GM21723 (cell line): Measurements from ENCODE around the gene MRPL55.

Experiments
- ATAC-seq: cut with Tn5 transposase; IDR thresholded peaks from one replicate; pipeline ENCODE4 v1.9.1; 2021; ENCODE audit warnings: mild to moderate bottlenecking, moderate library complexity; ENCODE audit not compliant: unreplicated experiment

Gene MRPL55

DNA sequence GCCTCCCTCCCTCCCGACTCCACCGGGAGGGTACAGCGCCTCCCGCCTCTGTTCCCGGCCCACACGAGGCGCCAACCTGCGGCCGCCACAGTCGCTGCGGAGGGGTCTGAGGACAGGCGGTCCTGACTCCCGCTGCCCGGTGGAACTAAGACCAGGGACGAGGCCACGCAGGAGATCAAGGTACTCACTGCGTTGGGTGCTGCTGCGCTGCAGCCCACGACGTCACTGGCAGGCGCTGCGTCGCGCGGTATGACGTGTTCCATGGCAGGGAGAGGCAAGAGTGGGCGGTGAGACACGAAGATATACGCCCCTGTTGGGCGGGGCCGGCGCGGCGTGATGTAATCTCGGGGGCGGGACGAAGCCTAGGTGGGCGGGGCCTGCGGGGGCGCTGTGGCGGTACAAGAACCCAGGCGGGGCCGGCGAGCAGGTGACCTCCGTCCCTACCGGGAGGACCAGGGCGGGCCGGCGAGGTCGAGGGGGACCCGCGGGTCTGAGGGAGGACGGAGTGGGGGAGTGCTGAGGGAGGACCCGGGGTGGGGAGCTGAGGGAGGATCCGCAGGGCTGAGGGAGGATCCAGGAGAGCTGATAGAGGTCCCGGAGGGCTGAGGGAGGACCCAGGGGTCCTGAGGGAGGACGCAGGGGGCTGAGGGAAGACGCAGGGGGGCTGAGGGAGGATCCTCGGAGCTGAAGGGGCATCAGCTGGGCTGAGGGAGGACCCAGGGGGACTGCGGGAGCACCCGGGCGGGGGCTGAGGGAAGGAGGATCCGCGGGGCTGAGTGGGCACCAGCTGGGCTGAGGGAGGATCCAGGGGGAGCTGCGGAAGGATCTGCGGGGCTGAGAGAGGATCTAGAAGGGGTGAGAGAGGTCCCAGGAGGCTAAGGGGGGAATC, at the start of gene MRPL55:
Gene MRPL55 (minus strand): TSS at position 227 of the 889 bp plus-strand sequence. CDS start 1,039 bp downstream, outside the sequence.
- peak; percentile 87 for ATAC-seq

DNA sequence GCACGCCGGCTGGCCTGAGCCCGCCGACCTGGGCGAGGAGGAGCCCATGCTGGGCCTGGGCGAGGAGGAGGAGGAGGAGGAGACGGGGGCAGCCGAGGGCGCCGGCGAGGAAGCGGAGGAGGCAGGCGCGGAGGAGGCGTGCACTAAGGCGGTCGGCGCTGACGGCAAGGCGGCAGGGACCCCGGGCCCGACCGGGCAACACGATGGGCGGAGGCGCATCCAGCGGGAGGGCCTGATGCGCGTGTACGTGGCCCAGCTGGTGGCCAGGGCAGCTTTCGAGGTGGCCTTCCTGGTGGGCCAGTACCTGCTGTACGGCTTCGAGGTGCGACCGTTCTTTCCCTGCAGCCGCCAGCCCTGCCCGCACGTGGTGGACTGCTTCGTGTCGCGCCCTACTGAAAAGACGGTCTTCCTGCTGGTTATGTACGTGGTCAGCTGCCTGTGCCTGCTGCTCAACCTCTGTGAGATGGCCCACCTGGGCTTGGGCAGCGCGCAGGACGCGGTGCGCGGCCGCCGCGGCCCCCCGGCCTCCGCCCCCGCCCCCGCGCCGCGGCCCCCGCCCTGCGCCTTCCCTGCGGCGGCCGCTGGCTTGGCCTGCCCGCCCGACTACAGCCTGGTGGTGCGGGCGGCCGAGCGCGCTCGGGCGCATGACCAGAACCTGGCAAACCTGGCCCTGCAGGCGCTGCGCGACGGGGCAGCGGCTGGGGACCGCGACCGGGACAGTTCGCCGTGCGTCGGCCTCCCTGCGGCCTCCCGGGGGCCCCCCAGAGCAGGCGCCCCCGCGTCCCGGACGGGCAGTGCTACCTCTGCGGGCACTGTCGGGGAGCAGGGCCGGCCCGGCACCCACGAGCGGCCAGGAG, 49.3 kb upstream of the MRPL55 start:
- no peak for ATAC-seq

DNA sequence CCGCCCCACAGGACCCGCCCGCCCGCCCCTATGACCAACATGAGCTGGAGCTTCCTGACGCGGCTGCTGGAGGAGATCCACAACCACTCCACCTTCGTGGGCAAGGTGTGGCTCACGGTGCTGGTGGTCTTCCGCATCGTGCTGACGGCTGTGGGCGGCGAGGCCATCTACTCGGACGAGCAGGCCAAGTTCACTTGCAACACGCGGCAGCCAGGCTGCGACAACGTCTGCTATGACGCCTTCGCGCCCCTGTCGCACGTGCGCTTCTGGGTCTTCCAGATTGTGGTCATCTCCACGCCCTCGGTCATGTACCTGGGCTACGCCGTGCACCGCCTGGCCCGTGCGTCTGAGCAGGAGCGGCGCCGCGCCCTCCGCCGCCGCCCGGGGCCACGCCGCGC, 48.6 kb upstream of the MRPL55 start:
- no peak for ATAC-seq

DNA sequence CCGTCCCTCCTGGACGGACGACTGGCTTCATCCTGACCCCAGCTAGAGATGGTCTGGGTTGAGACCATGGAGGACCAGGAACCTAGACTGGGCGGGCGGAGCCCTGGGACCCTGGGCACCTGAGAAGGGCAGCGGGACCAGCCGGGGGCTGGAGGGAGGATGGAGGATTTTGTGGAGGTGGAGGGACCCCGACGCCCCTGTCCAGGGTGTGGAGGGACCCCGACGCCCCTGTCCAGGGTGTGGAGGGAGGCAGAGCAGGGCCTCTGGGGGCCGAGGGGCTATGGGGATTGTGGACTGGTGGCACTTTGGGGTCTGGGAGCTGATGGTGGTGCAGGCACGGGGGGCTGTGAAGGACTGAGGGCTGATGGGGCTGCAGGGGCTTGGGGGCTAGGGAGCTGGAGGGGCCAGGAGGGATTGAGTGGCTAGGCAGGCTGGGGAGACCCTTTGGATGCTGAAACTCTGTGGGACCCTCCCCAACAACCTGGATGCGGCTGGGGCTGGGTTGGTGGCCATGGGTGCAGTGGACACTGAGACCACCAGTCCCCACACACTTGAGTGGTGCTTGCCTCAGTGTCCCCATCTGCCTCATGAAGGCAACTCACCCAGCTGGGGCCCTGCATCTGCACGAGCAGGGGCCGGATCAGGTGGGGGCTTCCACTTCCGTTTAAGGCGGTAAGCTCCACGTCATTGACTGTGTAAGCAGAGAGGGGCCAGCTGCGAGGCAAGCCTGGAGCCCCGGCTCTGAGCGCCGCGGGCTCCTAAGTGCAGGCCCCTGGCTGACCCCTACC, 48.0 kb upstream of the MRPL55 start:
- ATAC-seq: no peak

DNA sequence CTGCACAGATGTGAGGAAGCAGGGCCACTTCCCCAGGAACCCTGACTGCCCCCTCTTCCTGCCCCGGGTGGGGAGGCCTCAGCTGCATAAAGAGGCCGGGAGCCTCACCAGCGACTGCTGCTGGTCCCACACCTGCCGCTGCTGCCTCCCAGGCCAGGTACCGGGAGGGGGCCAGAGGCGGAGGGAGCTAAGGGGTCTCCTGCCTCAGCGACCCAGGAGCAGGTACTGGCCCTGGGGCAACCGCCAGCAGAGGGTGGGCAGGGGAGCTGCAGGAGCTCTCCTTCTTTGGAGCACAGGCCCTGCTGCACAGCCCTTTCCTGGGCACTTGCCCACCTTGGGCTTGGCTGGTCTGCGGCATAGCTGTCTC, 47.4 kb upstream of the MRPL55 start:
- ATAC-seq: no peak

DNA sequence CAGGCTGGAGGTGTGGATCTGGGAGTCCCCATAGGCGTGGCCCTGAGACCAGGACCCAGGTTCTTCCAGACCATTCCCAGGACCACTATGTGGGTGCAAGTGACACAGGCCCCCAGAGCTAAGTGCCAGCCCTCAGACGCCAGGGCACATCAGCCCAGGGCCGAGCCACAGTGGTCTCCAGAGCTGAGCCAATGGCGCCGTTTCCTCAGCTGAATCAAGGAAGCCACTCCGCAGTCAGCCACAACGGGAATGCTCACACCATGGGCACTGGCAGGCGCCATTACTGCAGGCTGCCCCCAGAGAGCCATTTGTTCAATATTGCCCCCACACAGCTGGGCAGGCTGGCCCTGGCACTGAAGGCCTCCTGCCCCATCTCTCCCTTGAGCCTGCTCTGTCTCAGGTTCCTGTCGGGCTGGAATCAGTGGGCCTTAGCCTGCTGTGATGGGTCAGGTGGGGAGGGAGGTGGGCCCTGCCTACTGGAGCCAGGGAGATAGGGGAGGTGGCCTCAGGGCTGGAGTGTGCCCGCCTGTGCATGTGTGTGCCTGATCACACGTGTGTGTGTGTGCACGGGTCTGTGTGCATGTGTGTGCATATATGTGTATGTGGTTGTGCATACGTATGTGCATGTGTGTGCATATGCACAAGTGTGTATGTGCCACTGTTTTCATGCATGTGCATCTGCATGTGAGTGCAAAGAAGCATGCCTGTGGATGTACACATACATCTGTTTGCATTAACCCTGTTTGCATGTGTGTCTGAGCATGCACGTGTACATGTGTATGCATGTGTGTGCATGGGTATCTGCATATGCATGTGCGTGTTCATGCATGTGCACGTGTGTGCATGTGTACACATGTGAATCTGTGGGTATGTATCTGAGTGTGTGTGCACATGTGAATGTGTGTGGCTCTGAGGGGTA, 46.8 kb upstream of the MRPL55 start:
- no peak for ATAC-seq

DNA sequence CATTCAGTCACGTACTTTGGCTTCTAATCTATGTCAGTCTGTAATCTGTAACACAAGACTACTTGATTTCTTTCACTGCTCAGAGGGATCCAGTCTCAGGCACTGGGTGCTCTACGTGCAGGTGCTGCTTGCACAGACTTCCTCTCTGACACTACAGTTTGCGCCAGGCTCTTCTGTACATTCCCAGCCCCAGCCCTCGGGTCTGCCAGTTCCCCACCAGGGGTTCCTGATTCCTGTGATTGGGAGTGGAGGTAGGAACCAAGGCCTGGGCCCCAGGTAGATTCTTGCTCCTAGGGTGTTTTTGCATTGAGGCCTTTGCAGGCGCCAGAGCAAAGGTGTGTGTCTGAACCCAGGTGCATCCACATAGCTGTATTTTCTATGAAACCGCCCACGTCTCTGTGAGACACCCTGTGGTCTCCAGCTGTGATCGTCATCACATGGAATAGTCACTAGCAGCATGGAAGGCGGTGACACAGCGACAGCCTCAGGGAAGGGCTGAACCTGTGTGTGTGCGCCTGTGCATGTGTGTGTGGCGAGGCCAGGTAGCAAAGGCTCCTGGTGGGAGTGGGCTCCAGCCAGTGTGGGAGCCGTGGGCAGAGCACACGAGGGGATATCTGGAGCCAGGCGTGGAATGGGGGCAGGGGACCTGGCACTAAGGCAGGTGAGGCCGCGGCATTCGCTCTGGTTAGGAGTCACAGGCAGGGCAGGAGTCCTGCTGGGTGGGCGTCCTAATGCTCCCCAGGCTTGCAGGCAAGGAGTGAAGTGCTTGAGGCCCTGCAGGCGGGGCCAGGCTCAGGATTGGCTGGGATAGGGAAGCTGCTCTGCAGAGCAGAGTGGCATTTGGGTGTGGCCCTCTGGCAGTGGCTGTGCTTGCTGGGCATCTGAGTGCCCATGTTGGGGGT, 45.8 kb upstream of the MRPL55 start:
- ATAC-seq: no peak

DNA sequence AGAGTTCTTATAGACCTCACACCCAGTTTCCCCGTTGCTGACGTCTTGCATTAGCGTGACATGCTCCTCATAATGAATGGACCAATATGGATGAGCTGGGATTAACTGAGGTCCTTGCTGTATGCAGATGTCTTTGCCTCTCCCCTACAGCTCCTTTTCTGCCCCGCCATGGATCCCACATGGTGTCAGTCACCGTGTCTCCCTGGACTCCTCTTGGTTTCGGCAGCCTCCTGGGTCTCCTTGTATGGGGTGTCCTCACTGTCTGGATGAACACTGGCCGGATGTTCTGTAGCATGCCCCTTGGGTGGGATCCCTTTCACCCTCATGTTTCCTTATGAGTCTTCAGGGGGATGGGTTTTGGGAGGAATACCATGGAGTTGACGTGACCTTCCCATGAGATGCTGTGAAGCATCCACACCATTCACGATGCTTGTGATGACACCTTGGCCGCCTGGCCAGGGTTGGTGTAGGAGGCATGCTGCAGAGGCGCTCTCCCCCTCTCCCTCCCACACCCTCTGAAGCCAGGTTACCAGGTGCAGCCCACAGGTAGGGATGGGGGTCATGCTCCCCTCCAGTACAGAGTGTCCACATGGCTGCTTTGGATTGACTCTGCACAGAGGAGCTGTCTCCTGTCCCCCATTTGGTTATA, 45.0 kb upstream of the MRPL55 start:
- ATAC-seq: no peak

DNA sequence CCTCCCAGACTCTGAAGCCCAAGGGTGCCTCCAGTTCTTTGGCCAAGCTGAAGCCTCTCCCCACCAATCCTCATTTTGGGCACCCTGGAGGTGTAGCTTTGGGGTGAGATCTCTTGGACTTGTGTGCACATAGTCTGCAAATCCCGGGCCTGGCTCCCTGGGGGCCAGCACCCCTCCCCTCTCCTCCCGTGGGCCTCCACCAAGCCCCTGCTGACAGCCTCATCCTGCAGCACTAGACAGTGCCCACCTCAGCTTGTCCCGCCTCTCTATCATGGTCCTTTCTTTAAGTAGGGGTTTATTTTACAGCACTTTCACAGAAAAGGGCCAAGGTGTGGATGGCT, 43.8 kb upstream of the MRPL55 start:
- no peak for ATAC-seq

DNA sequence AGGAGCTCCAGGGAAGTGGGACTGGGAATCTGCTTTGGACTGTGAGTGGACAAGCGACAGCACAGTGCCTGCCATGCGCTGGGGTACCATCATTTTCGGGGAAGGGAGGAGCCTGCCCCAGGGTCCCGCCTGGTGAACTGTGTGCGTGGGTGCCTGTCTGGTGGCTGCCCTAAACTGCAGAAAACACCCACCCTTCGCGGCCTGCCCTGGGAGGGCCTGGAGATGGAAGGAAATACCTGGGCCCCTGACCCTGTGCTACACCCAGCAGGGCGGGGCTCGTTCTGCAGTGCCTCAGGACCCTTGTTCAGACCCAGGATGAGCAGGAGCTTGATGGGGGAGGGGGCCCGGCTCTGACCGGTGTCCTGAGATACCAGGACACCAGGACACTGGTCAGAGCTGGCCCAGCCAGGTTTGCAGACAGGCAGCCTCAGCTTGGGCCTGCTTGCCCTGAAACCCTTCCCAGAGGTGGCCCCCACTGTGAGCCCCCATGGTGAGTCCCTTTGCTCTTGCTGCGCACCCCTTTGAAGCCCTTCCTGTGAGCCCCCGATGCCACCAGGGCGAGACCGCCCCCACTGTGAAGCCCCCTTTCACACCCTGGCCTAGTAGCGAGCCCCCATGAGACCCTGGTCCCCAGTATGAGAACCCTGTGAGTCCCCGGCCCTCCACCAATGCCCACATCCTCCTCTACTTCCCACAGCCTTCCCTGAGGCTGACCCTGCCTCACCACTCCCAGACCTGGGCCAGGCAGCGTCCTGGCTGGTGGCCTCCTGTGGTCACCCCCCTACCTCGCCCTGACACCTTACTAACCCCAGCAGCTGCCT, 43.2 kb upstream of the MRPL55 start:
- no peak for ATAC-seq

DNA sequence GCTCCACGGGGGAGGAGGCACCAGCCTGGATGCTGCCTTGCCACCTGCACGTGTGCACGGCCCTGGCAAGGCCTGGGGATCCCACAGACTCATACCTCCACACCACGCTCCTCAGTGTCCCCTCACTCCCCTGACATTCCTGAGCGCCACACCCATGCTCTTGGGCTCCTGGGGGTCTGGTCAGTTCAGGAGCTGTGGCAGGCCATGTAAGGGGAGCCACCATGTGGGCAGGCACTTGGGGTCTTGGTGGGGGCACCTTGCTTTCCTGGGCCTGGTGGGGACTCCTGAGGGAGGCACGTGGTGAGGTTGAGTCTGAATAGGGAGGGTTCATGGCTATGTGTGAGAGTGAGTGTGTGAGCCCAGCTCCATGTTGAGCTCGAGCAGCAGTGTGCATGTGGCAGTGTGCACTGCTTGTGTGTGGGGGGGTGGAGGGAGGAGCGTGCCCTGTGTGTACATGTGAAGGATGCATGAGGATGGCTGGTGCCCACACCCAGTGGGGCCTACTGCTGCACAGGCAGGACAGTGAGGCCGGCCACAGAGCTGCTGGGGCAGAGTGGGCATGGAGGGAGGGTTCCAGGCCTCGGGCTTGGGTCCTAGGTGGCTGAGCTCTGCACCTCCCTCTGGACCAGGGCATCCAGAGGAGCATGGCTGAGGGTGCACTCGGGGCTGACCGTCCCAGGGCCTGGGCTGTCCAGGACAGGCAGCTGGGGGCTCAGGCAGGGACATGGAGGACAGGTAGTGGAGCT, 42.3 kb upstream of the MRPL55 start:
- ATAC-seq: no peak

DNA sequence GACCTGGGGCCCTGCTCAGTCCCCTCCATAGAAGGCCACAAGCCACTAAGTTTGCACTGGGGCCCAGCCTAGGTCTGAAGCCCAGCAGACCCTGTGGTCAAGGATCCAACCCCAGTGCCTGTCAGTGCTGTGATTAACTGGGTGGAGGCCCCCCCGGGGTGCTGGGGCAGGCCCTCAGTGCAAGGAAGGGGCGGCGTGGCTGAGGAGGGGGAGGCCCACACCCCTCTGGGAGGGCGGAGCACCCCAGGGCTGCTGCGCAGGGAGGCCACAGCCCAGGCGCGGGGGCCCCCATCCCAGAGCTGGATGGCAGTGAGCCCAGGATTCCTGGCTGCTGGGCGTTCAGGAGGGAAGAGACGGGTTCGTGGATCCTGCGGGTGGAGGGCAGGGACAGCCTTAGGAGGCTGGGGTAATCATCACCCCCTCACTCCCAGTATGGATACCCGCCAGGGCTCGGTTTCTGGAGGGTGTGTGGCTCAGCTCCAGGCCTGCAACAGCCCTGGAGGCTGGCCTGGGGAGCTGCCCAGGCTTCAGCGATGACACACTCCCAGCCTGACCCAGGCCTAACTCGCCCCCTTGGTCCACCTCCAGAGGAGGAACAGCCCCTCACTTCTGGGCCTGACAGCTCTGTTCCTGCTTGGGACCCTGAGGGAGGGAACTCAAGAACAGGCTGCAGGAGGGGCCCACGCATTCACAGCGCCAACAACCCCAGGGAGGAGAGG, 41.5 kb upstream of the MRPL55 start:
- ATAC-seq: no peak

DNA sequence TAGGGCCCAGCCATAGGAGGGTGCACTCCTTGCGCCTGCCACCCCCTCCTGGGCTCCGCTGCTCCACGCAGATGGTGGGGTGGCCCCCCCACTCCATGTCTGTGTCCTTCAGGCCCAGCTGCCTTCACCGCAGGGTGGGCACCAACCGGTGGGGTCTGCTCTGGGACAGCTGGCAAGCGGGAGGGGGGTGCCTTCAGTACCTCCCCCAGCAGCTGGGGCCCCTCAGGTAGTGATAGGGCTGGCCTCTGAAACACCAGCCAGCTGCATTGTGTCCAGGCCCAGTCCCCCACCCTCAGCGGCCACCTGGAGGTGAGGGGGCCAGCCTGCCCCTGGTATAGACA, 41.0 kb upstream of the MRPL55 start:
- no peak for ATAC-seq

DNA sequence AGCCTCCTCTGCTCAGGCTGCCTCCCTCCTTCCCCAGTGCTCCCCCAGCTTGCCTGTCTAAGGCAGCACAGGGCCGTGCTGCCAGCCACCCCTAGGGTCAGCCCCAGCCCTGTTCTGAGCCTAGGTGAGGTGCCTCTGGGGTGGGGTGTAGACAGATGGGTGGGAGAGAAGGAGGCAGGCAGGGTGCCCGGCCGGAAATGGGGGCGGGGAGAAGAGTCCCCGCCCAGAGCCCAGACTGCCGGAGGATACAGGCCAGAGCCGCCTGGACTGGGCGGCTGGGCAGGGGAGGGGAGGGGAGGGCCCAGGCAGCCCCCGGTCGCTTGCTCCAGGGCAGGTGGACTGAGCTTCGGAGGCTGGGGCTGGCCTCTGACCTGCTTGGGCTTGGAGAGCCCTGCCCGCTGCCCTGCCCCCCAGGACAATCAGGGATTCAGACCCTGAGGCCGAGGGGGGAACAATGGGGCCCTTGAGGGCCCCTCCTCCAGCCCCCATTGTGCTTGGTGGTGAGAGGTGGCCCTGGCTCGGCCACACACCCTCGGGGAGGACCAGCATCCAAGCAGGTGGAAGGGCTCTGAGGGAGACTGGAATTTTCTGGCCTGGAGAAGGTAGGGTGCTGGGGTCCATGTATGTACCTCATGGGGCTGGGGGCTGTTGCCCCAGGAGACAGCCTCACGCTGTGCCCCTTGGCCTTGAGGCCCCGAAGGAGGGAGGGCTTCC, 40.5 kb upstream of the MRPL55 start, which contains the start of gene GJC2:
Gene GJC2 (plus strand): TSS at position 525 of the 714 bp plus-strand sequence. CDS start 7,829 bp downstream, outside the sequence.
- ATAC-seq: no peak

DNA sequence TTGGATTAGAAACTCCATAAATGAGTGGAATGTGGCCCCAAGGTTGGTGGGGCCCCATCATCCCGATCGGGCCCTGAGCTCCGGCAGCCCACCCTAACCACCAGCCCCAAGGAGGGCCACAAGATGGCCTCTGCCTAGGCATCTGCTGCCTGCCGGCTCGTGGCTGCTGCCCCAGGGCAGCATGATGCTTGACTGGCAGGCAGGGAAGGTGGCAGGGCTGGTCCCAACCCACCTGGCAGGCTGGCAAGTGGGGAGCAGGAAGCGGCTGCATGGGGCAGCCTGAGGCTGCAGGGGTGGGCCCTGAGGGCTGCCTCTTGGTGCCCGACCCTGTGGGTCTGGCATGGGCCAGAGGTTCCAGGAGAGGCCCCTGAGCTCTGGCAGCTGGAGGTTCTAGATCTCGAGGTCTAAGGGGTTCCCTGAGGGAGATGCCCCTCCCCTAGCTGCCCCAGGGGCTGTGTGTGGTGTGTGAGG, 39.9 kb upstream of the MRPL55 start:
- ATAC-seq: no peak
